Activated CD8-positive, alpha-beta T cell treated with anti-CD3 and anti-CD28 coated beads for 36 hours (primary cell): ENCODE measurements around the gene MBP. TPM values are rescaled to one million over a fixed set of nuclear protein-coding genes. Genes with fewer than 3 reads are reported as not detected.

ENCODE experiments used
- ATAC-seq: fragments of 200-7000 bp; cut with Tn5 transposase; one replicate; pipeline ENCODE4 v1.10.0; 2021; ENCODE audit warnings: mild to moderate bottlenecking, moderate library complexity
- CTCF ChIA-PET: fragments of 350-600 bp; sonication (Branson Sonifier 250); formaldehyde crosslinking; loops from one replicate; lab custom pipeline; 2021; ENCODE audit warnings: antibody characterized with exemption; lab: Charles Lee
- POLR2A ChIA-PET: fragments of 350-600 bp; sonication (Branson Sonifier 250); formaldehyde crosslinking; loops from one replicate; lab custom pipeline; 2021; ENCODE audit warnings: antibody characterized with exemption; lab: Charles Lee
- DNase-seq: peaks from one replicate; pipeline ENCODE4 v3.0.0-alpha.2; 2020
- H3K27ac Mint-ChIP-seq: one replicate; pipeline ENCODE4 v1.8.0; 2021; ENCODE audit warnings: mild to moderate bottlenecking, mixed read lengths
- H3K27me3 Mint-ChIP-seq: one replicate; pipeline ENCODE4 v1.8.0; 2021; ENCODE audit warnings: mixed read lengths
- H3K36me3 Mint-ChIP-seq: one replicate; pipeline ENCODE4 v1.8.0; 2021; ENCODE audit warnings: low read depth, mixed read lengths
- H3K4me1 Mint-ChIP-seq: one replicate; pipeline ENCODE4 v1.8.0; 2021; ENCODE audit warnings: low read depth, mixed read lengths
- H3K4me3 Mint-ChIP-seq: one replicate; pipeline ENCODE4 v1.8.0; 2021; ENCODE audit warnings: mild to moderate bottlenecking, moderate library complexity, mixed read lengths
- H3K9me3 Mint-ChIP-seq: one replicate; pipeline ENCODE4 v1.8.0; 2021; ENCODE audit warnings: mixed read lengths
- intact Hi-C: fragments of 100-400 bp; cut with micrococcal nuclease; formaldehyde crosslinking; loops from one replicate; pipeline ENCODE4 v1.10.0; 2022
- total RNA-seq, 2 experiments: library from RNA; stranded (reverse); gene quantifications; one replicate each; pipeline ENCODE4 v1.2.3, GENCODE V29; 2021
- TF ChIP-seq, protein P1 (sequence below): fragments of 200-600 bp; IDR thresholded peaks from one replicate; pipeline ENCODE4 v1.8.0; 2022; ENCODE audit warnings: antibody characterized with exemption, mild to moderate bottlenecking

The MBP gene
- total RNA-seq, 2 experiments from 2014 or later = 39.9 to 41.5 TPM

GRCh38 chr18:77067291-77068061, 65.1 kb downstream of the MBP start:
- peaks cover 66% of the 10 kb centered on the region for H3K36me3 Mint-ChIP-seq
- H3K27me3 Mint-ChIP-seq = no peaks in the 10 kb centered on the region
- peak overlapping the region; percentile 92 for H3K27ac Mint-ChIP-seq
- ATAC-seq (peak; percentile 55), DNase-seq (peak; percentile 86)
- intact Hi-C loops = loop anchor here (5.0 kb wide), 1 partner anchor 60 kb away; no protein-coding TSS in a partner anchor
- H3K4me1 Mint-ChIP-seq = peaks cover 98% of the 10 kb centered on the region
- peaks cover 2% of the 10 kb centered on the region for H3K9me3 Mint-ChIP-seq
- ChIA-PET CTCF (interaction anchor here (0.6 to 3.8 kb wide), 12 partner anchors 9 to 144 kb away, joined by 3 to 19 read pairs (median 4); no protein-coding TSS in a partner anchor), POLR2A (interaction anchor here (0.7 to 5.3 kb wide), 15 partner anchors 8 to 69 kb away, joined by 3 to 42 read pairs (median 5); partner anchors contain the start of gene MBP)
- TF ChIP-seq, protein P1, sequence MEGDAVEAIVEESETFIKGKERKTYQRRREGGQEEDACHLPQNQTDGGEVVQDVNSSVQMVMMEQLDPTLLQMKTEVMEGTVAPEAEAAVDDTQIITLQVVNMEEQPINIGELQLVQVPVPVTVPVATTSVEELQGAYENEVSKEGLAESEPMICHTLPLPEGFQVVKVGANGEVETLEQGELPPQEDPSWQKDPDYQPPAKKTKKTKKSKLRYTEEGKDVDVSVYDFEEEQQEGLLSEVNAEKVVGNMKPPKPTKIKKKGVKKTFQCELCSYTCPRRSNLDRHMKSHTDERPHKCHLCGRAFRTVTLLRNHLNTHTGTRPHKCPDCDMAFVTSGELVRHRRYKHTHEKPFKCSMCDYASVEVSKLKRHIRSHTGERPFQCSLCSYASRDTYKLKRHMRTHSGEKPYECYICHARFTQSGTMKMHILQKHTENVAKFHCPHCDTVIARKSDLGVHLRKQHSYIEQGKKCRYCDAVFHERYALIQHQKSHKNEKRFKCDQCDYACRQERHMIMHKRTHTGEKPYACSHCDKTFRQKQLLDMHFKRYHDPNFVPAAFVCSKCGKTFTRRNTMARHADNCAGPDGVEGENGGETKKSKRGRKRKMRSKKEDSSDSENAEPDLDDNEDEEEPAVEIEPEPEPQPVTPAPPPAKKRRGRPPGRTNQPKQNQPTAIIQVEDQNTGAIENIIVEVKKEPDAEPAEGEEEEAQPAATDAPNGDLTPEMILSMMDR = no peak
- peak overlapping the region; percentile 43 for H3K4me3 Mint-ChIP-seq

- Mint-ChIP-seq H3K27me3 (no peaks in the 10 kb centered on the region), H3K4me3 (no peak overlapping the region), H3K4me1 (peaks cover 98% of the 10 kb centered on the region), H3K36me3 (peaks cover 70% of the 10 kb centered on the region), H3K27ac (peak overlapping the region; percentile 92), H3K9me3 (peaks cover 2% of the 10 kb centered on the region)
- ChIA-PET POLR2A (interaction anchor here (0.6 to 5.3 kb wide), 15 partner anchors 8 to 77 kb away, joined by 3 to 42 read pairs (median 5); partner anchors contain the start of gene MBP), CTCF (interaction anchor here (0.6 to 3.8 kb wide), 11 partner anchors 11 to 145 kb away, joined by 3 to 19 read pairs (median 5); no protein-coding TSS in a partner anchor)
- DNase-seq (no peak), ATAC-seq (no peak)
- TF ChIP-seq, protein P1 = no peak
- intact Hi-C loops = loop anchor here (5.0 kb wide), 1 partner anchor 61 kb away; no protein-coding TSS in a partner anchor
Measured at GRCh38 chr18:77066689-77067088, 65.9 kb downstream of the MBP start.

DNA sequence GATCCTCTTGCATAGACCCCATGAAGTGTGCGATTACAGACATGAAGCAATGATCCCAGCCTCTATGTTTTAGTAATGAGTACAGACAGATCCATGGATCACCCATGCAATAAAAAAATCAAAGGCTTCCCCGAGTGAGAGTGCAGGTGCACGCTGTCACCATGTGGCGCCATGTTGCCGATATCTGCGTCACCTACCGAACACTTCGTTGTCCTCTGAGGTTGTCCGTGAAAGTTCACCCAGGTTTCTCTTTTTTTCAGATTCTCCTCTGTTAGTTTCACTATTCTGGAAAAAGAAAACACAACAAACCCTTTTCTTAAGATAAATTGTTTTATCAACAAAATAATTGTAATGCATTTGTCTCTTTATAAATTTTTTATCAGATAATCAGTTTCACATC, 66.5 kb downstream of the MBP start:
- POLR2A ChIA-PET = interaction anchor here (0.6 to 5.3 kb wide), 8 partner anchors 35 to 78 kb away, joined by 3 to 42 read pairs (median 6); partner anchors contain the start of gene MBP
- no peak for ATAC-seq
- DNase-seq = no peak

DNA sequence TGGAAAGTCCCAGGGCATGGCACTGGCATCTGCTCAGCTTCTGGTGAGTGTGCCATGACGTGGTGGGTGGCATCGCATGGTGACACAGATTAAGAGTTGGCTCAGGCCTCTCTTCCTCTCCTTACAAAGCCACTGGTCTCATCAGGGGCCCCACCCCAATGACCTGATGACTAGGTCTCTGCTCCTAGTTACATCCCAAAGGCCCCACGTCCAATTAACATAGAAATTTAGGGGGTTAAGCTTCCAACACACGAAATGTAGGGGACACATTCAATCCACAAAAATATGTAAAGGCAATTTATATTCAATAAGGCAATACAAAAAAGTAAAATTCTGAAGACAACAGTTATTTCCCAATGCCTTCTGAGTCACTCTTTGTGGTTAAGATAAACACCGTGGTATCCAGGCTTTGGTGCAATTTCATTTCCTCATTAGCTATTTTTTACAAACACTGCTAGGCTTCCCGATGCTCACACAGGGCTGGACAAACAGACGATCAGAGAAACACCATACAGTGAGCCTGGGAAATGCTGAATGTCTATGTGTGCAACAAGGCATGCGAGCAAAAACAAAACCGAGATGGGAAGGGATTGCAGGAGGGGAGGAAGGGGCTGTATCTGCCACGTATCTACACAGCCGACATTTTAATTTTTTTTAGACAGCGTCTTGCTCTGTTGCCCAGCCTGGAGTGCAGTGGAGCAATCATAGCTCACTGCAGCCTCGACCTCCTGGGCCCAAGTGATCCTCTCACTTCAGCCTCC, 67.2 kb downstream of the MBP start:
- TF ChIP-seq, protein P1 = no peak
- ChIA-PET POLR2A (interaction anchor here (1.3 to 5.3 kb wide), 5 partner anchors 36 to 66 kb away, joined by 4 to 42 read pairs (median 5); partner anchors contain the start of gene MBP), CTCF (interaction anchor here (2.3 kb wide), 1 partner anchor 10 kb away, joined by 8 read pairs; no protein-coding TSS in a partner anchor)
- peak; percentile 76 for DNase-seq
- peak overlapping the region; percentile 86 for H3K27ac Mint-ChIP-seq
- no peak overlapping the region for H3K4me3 Mint-ChIP-seq
- H3K36me3 Mint-ChIP-seq = peaks cover 72% of the 10 kb centered on the region
- peaks cover 98% of the 10 kb centered on the region for H3K4me1 Mint-ChIP-seq
- peak; percentile 9 for ATAC-seq
- no peaks in the 10 kb centered on the region for H3K27me3 Mint-ChIP-seq
- intact Hi-C loops = loop anchor here (5.0 kb wide), 1 partner anchor 62 kb away; no protein-coding TSS in a partner anchor
- peaks cover 2% of the 10 kb centered on the region for H3K9me3 Mint-ChIP-seq

More for the DNA sequence above, 66.5 kb downstream of the MBP start:
- TF ChIP-seq, protein P1 = no peak
- H3K4me3 Mint-ChIP-seq = no peak overlapping the region
- H3K27ac Mint-ChIP-seq = peak overlapping the region; percentile 86
- intact Hi-C loops = loop anchor here (5.0 kb wide), 1 partner anchor 61 kb away; no protein-coding TSS in a partner anchor
- H3K36me3 Mint-ChIP-seq = peaks cover 71% of the 10 kb centered on the region
- peaks cover 2% of the 10 kb centered on the region for H3K9me3 Mint-ChIP-seq
- CTCF ChIA-PET = interaction anchor here (2.3 to 3.8 kb wide), 2 partner anchors 10 to 36 kb away, joined by 8 to 19 read pairs; no protein-coding TSS in a partner anchor
- no peaks in the 10 kb centered on the region for H3K27me3 Mint-ChIP-seq
- peaks cover 98% of the 10 kb centered on the region for H3K4me1 Mint-ChIP-seq
